MCF 10A (cell line): Measurements from ENCODE around the gene NCKAP1. TPM values are rescaled to one million over a fixed set of nuclear protein-coding genes. Genes with fewer than 3 reads are reported as not detected.

ENCODE experiments used
- BruUV-seq: library from RNA; stranded (reverse); fragments of 400-500 nt; replicated peaks from 2 replicates; lab custom pipeline; 2021; lab: Mats Ljungman, UMichigan
- CTCF ChIA-PET: fragments of 300-600 bp; sonication (Branson Sonifier 250); formaldehyde crosslinking; extraction: SDS; loops from one replicate; lab custom pipeline; 2021; ENCODE audit warnings: antibody characterized with exemption, inconsistent platforms; lab: Yijun Ruan, JAX
- POLR2A ChIA-PET: fragments of 300-600, 350-650 bp; sonication (Branson Sonifier 250); formaldehyde crosslinking; extraction: SDS; loops from one replicate; lab custom pipeline; 2020; ENCODE audit warnings: antibody characterized with exemption, inconsistent platforms; lab: Yijun Ruan, JAX
- DNase-seq: peaks from one replicate; pipeline ENCODE4 v3.0.0-alpha.2; 2018; ENCODE audit not compliant: unreplicated experiment
- H3K27ac Mint-ChIP-seq: one replicate; pipeline ENCODE4 v1.8.0; 2022; ENCODE audit warnings: mild to moderate bottlenecking, low read depth, mixed read lengths; ENCODE audit not compliant: unreplicated experiment
- H3K27me3 Mint-ChIP-seq: one replicate; pipeline ENCODE4 v1.8.0; 2022; ENCODE audit warnings: mixed read lengths; ENCODE audit not compliant: insufficient read depth, unreplicated experiment
- H3K36me3 Mint-ChIP-seq: one replicate; pipeline ENCODE4 v1.8.0; 2022; ENCODE audit warnings: mild to moderate bottlenecking, moderate library complexity, mixed read lengths; ENCODE audit not compliant: insufficient read depth, unreplicated experiment
- H3K4me1 Mint-ChIP-seq: one replicate; pipeline ENCODE4 v1.8.0; 2022; ENCODE audit warnings: mixed read lengths; ENCODE audit not compliant: insufficient read depth, unreplicated experiment
- H3K4me3 Mint-ChIP-seq: one replicate; pipeline ENCODE4 v1.8.0; 2022; ENCODE audit warnings: mild to moderate bottlenecking, moderate library complexity, mixed read lengths; ENCODE audit not compliant: unreplicated experiment
- H3K9me3 Mint-ChIP-seq: one replicate; pipeline ENCODE4 v1.8.0; 2022; ENCODE audit warnings: mixed read lengths; ENCODE audit not compliant: unreplicated experiment
- intact Hi-C: fragments of 100-400 bp; cut with micrococcal nuclease; formaldehyde crosslinking; loops from 2 replicates; pipeline ENCODE4 v1.14.1; 2022
- total RNA-seq: library from RNA; stranded (reverse); gene quantifications from 2 replicates; pipeline ENCODE4 v1.2.3, GENCODE V29; 2022
- TF ChIP-seq, protein P1 (sequence below): fragments of 200-600 bp; IDR thresholded peaks from one replicate; pipeline ENCODE4 v1.8.0; 2022; ENCODE audit warnings: antibody characterized with exemption, mild to moderate bottlenecking; ENCODE audit not compliant: unreplicated experiment

Gene NCKAP1
- total RNA-seq, 1 experiment from 2014 or later = 160 TPM

- POLR2A ChIA-PET = interaction anchor here (0.7 to 5.3 kb wide), 27 partner anchors 11 to 363 kb away, joined by 3 to 112 read pairs (median 7); partner anchors contain the start of gene NUP35
- BruUV-seq = no TSS peak
Observed at GRCh38 chr2:183078464-183079138, 40.3 kb upstream of the NCKAP1 start, which contains the start of gene DUSP19. TSS of gene DUSP19 (plus strand) at chr2:183078747. CDS start at chr2:183078934, 187 bp downstream.

DNA sequence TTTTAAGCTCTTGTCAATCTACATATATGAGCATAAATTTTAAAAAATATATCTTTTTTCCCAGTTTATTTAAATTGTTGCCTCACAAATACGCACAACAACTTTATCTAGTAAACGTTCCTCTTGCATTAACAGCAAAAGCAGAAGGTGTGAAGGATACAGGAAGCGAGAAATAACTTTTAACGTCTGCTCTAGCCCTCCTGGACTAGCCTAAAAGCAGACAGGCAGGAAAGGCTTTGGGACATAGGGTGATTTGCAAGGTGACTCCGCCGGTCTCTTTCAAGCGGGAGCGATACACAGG lies 39.9 kb upstream of the NCKAP1 start:
- Mint-ChIP-seq H3K4me1 (no peaks in the 10 kb centered on the region), H3K36me3 (no peaks in the 10 kb centered on the region), H3K4me3 (peak overlapping the region; percentile 95), H3K9me3 (no peaks in the 10 kb centered on the region), H3K27me3 (no peaks in the 10 kb centered on the region), H3K27ac (peak overlapping the region; percentile 78)
- intact Hi-C loops = loop anchor here (1.0 to 2.0 kb wide), 2 partner anchors 43 to 46 kb away; partner anchors contain the start of gene NUP35
- POLR2A ChIA-PET = interaction anchor here (0.6 to 5.3 kb wide), 24 partner anchors 11 to 363 kb away, joined by 3 to 112 read pairs (median 8); partner anchors contain the start of gene NUP35
- TF ChIP-seq, protein P1, sequence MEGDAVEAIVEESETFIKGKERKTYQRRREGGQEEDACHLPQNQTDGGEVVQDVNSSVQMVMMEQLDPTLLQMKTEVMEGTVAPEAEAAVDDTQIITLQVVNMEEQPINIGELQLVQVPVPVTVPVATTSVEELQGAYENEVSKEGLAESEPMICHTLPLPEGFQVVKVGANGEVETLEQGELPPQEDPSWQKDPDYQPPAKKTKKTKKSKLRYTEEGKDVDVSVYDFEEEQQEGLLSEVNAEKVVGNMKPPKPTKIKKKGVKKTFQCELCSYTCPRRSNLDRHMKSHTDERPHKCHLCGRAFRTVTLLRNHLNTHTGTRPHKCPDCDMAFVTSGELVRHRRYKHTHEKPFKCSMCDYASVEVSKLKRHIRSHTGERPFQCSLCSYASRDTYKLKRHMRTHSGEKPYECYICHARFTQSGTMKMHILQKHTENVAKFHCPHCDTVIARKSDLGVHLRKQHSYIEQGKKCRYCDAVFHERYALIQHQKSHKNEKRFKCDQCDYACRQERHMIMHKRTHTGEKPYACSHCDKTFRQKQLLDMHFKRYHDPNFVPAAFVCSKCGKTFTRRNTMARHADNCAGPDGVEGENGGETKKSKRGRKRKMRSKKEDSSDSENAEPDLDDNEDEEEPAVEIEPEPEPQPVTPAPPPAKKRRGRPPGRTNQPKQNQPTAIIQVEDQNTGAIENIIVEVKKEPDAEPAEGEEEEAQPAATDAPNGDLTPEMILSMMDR = no peak
- no peak for DNase-seq
- BruUV-seq = TSS peak; percentile 89
- CTCF ChIA-PET = interaction anchor here (0.6 to 2.0 kb wide), 3 partner anchors 12 to 183 kb away, joined by 3 to 7 read pairs (median 5); no protein-coding TSS in a partner anchor

More at GRCh38 chr2:183078464-183079138, 40.3 kb upstream of the NCKAP1 start, which contains the start of gene DUSP19:
- H3K27ac Mint-ChIP-seq = peak within 1 kb of the TSS; percentile 78
- no peaks in the 10 kb centered on the region for H3K4me1 Mint-ChIP-seq
- no peaks in the 10 kb centered on the region for H3K27me3 Mint-ChIP-seq
- H3K9me3 Mint-ChIP-seq = no peaks in the 10 kb centered on the region
- TF ChIP-seq, protein P1 = no peak
- H3K4me3 Mint-ChIP-seq = peak within 1 kb of the TSS; percentile 95
- CTCF ChIA-PET = interaction anchor here (0.6 to 2.0 kb wide), 10 partner anchors 9 to 207 kb away, joined by 3 to 7 read pairs (median 4); no protein-coding TSS in a partner anchor
- peak; percentile 98 for DNase-seq
- no peaks in the 10 kb centered on the region for H3K36me3 Mint-ChIP-seq
- intact Hi-C loops = loop anchor here (1.0 to 2.0 kb wide), 2 partner anchors 44 to 46 kb away; partner anchors contain the start of gene NUP35

DNA sequence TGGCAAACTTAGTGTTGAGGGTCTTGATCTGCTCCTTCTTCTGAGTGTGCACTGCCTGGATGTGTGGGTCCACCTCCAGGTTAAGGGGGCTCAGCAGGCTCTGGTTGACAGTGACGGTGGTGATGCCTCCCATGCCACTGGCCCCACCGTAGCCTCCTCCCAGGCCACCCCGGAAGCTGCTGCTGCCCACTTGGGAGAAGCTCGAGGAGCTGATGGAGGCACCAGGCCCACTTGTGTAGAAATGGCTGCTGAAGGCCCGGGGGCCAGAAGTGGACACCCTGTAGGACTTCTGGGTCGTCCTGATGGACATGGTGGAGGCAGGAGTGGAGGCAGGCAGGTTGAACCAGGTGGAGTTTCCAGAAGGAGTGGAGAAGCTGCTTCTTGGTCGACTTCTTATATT lies 33.9 kb upstream of the NCKAP1 start:
- H3K27me3 Mint-ChIP-seq = no peaks in the 10 kb centered on the region
- no peak overlapping the region for H3K27ac Mint-ChIP-seq
- no TSS peak for BruUV-seq
- no peak for DNase-seq
- ChIA-PET POLR2A (no interaction called here), CTCF (interaction anchor here (0.6 to 0.7 kb wide), 4 partner anchors 9 to 246 kb away, joined by 3 to 5 read pairs (median 3); no protein-coding TSS in a partner anchor)
- intact Hi-C loops = no loop called here
- no peaks in the 10 kb centered on the region for H3K9me3 Mint-ChIP-seq
- no peaks in the 10 kb centered on the region for H3K36me3 Mint-ChIP-seq
- no peak overlapping the region for H3K4me3 Mint-ChIP-seq
- no peaks in the 10 kb centered on the region for H3K4me1 Mint-ChIP-seq
- TF ChIP-seq, protein P1 = no peak
